Activated B cell treated with CpG ODN at 0.5 μM for 24 hours (primary cell): Measurements from ENCODE around the gene DOC2B. TPM values are rescaled to one million over a fixed set of nuclear protein-coding genes. Genes with fewer than 3 reads are reported as not detected.

ENCODE experiments used
- ATAC-seq: fragments of 200-7000 bp; cut with Tn5 transposase; one replicate; pipeline ENCODE4 v1.10.0; 2021; ENCODE audit warnings: low read depth, mild to moderate bottlenecking, moderate library complexity
- CTCF ChIA-PET: fragments of 350-600 bp; sonication (Branson Sonifier 250); formaldehyde crosslinking; loops from one replicate; lab custom pipeline; 2021; ENCODE audit warnings: antibody characterized with exemption; lab: Charles Lee
- POLR2A ChIA-PET: fragments of 350-600 bp; sonication (Branson Sonifier 250); formaldehyde crosslinking; loops from one replicate; lab custom pipeline; 2021; ENCODE audit warnings: antibody characterized with exemption; lab: Charles Lee
- DNase-seq: peaks from one replicate; pipeline ENCODE4 v3.0.0; 2022
- H3K27ac Mint-ChIP-seq: one replicate; pipeline ENCODE4 v1.8.0; 2020; ENCODE audit warnings: mixed read lengths
- H3K27me3 Mint-ChIP-seq: one replicate; pipeline ENCODE4 v1.8.0; 2021; ENCODE audit warnings: mixed read lengths
- H3K36me3 Mint-ChIP-seq: one replicate; pipeline ENCODE4 v1.8.0; 2021; ENCODE audit warnings: low read depth, mixed read lengths
- H3K4me1 Mint-ChIP-seq: one replicate; pipeline ENCODE4 v1.8.0; 2021; ENCODE audit warnings: mixed read lengths
- H3K4me3 Mint-ChIP-seq: one replicate; pipeline ENCODE4 v1.8.0; 2020; ENCODE audit warnings: mild to moderate bottlenecking, mixed read lengths
- H3K9me3 Mint-ChIP-seq: one replicate; pipeline ENCODE4 v1.8.0; 2020; ENCODE audit warnings: mixed read lengths
- intact Hi-C: fragments of 100-400 bp; cut with micrococcal nuclease; formaldehyde crosslinking; loops from one replicate; pipeline ENCODE4 v1.15.1; 2024
- total RNA-seq: library from RNA; stranded (reverse); gene quantifications from 2 replicates; pipeline ENCODE4 v1.2.3, GENCODE V29; 2022
- TF ChIP-seq, protein P1 (sequence below): fragments of 200-600 bp; IDR thresholded peaks from one replicate; pipeline ENCODE4 v1.8.0; 2022; ENCODE audit warnings: antibody characterized with exemption, mild to moderate bottlenecking

DOC2B gene
- total RNA-seq, 1 donor from 2014 or later: not detected

DNA sequence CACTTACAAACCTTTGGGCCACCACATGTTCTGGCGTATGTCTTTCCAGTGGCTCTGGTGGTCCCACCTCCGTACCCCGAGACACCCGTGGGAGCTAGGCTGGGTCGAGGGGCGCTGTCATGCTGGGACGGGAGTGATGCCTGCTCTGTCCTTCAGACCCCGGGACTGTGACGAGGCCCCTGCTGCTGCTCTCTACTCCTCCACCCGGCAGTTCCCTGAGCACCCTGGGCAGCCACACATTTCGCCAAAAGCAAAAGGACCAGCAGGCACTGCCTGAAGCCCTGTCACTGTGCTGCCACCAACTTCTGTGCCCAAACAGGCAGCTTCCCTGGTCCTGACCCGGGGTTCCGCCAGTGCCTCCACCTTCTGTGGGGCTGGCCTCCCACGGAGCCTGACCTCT, 15.5 kb downstream of the DOC2B start:
- TF ChIP-seq, protein P1, sequence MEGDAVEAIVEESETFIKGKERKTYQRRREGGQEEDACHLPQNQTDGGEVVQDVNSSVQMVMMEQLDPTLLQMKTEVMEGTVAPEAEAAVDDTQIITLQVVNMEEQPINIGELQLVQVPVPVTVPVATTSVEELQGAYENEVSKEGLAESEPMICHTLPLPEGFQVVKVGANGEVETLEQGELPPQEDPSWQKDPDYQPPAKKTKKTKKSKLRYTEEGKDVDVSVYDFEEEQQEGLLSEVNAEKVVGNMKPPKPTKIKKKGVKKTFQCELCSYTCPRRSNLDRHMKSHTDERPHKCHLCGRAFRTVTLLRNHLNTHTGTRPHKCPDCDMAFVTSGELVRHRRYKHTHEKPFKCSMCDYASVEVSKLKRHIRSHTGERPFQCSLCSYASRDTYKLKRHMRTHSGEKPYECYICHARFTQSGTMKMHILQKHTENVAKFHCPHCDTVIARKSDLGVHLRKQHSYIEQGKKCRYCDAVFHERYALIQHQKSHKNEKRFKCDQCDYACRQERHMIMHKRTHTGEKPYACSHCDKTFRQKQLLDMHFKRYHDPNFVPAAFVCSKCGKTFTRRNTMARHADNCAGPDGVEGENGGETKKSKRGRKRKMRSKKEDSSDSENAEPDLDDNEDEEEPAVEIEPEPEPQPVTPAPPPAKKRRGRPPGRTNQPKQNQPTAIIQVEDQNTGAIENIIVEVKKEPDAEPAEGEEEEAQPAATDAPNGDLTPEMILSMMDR: no peak
- Mint-ChIP-seq H3K4me1 (no peaks in the 10 kb centered on the region), H3K36me3 (no peaks in the 10 kb centered on the region), H3K4me3 (no peak overlapping the region), H3K27me3 (peaks cover 5% of the 10 kb centered on the region), H3K27ac (no peak overlapping the region), H3K9me3 (no peaks in the 10 kb centered on the region)
- DNase-seq: no peak
- CTCF ChIA-PET: no interaction called here
- no peak for ATAC-seq
- intact Hi-C loops: no loop called here
- POLR2A ChIA-PET: no interaction called here

DNA sequence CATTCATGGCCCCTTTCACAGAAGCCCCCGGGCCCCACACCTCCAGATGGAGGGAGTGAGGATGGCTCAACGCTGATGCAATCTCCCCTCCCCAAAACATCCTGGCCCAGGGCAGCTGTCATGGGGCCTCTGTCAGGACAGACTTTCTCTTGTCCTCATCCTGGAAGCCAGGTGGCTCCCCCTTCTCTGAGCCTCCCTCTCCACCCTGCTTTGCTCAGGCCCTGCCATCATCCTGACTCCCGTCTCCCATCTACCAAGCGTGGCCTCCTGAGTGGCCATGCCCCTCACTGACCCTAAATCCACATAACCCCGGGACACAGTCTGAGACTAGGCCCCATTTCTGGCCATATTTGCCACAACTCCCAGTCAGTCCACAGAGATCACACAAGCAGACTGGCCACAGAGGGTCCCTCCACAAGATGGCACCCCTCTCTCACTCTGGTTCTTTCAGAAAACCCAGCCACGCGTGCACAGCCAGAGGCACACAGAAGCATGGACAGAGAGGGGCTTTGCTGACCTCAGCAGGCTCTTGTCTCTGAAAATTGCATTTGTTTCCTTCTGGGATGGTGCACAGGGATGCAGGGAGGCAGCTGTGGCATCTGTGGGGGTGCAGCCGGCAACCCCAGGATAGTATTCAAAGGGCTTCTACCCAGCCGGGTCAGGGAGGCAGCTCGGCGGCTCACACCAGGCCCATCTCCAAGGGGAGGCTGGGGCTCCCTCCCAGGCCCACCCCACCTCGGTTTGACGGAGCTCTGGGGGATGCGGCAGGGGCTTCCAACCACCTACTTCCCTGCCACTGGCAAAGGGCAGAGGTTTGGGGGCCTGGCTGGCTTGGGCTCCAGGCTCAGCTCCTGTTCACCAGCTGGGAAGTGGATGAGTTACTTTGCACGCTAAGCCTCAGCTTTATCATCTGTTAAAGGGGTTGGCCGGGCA, 16.9 kb downstream of the DOC2B start:
- H3K4me1 Mint-ChIP-seq: no peaks in the 10 kb centered on the region
- no peak overlapping the region for H3K27ac Mint-ChIP-seq
- intact Hi-C loops: no loop called here
- no peak for DNase-seq
- H3K9me3 Mint-ChIP-seq: no peaks in the 10 kb centered on the region
- TF ChIP-seq, protein P1: no peak
- H3K27me3 Mint-ChIP-seq: peaks cover 5% of the 10 kb centered on the region
- H3K36me3 Mint-ChIP-seq: no peaks in the 10 kb centered on the region
- H3K4me3 Mint-ChIP-seq: no peak overlapping the region
- ATAC-seq: no peak
- POLR2A ChIA-PET: no interaction called here
- CTCF ChIA-PET: no interaction called here

DNA sequence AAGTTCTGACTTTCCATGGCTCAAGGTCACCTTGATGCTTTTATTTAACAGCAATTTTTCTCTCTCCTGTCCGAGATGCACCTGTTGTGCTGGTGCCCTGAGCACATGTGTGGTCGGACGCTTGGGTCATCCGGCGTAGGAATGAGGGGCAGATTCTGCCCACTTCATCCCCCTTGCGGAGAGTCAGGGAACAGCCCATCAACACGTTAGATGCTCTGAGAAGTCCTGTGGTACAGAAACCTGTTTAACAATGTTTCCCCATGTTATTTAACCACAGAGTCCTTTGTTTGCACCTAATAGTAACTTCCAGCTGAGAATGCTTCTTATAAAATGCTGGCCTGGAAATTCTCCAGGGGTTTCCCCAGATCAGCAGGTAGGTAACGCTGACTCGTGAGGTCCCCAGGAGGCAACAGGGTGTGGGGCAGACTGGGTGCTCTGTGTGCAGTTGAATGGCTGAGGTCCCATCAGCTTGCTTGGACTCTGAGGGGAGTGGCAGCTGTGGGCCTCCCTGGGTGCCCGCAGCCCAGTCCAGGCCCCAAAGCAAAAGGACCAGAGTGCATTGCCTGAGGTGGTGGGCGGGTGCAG, 17.8 kb downstream of the DOC2B start:
- H3K4me1 Mint-ChIP-seq: no peaks in the 10 kb centered on the region
- ATAC-seq (no peak), DNase-seq (no peak)
- TF ChIP-seq, protein P1: no peak
- H3K27me3 Mint-ChIP-seq: peaks cover 5% of the 10 kb centered on the region
- H3K36me3 Mint-ChIP-seq: no peaks in the 10 kb centered on the region
- H3K9me3 Mint-ChIP-seq: no peaks in the 10 kb centered on the region
- H3K4me3 Mint-ChIP-seq: no peak overlapping the region
- intact Hi-C loops: no loop called here
- ChIA-PET CTCF (no interaction called here), POLR2A (no interaction called here)
- no peak overlapping the region for H3K27ac Mint-ChIP-seq

DNA sequence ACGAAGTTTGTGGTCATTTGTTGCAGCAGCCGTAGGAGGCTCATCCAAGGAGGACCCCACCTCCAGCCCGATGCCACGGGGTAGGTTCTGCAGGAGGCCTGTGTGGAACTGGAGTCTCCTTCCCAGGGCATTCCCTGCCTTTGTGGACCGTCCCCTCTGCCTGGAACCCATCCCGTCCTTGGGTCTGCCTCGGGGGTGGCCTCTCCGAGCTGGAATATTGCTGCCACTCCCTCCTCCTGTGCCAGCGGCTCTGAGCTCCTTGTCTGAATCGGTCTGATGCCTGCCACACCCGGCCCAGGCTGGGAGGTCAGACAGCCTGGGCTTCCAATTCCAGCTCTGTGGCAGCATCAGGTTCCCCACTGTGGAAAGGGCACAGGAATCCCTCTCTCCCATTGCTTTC, 18.8 kb downstream of the DOC2B start:
- Mint-ChIP-seq H3K27me3 (peaks cover 5% of the 10 kb centered on the region), H3K36me3 (no peaks in the 10 kb centered on the region), H3K27ac (no peak overlapping the region), H3K9me3 (no peaks in the 10 kb centered on the region), H3K4me3 (no peak overlapping the region), H3K4me1 (no peaks in the 10 kb centered on the region)
- ChIA-PET CTCF (no interaction called here), POLR2A (no interaction called here)
- no peak for DNase-seq
- intact Hi-C loops: no loop called here
- no peak for ATAC-seq
- TF ChIP-seq, protein P1: no peak

DNA sequence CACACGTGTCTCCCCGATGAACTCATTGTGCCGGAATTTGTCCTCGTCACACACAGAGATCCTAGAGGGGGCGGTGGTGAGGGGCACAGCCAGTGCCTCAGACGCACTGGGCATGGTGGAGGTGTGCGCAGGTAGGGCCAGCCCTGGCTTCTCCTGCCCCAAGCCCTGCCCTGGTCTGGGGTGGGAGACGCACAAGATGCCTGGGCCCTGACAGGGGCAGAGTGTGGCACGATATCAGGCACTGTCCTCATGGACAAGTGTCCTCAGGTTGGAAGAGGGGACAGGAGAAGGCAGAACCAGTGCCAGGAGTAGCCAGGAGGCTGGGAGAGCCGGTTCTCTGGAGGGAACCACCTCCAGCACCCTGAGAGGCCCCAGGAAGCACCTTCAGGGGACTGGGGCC, 20.0 kb downstream of the DOC2B start:
- no peaks in the 10 kb centered on the region for H3K9me3 Mint-ChIP-seq
- peaks cover 5% of the 10 kb centered on the region for H3K27me3 Mint-ChIP-seq
- no peak overlapping the region for H3K4me3 Mint-ChIP-seq
- intact Hi-C loops: no loop called here
- H3K36me3 Mint-ChIP-seq: no peaks in the 10 kb centered on the region
- H3K4me1 Mint-ChIP-seq: no peaks in the 10 kb centered on the region
- CTCF ChIA-PET: no interaction called here
- POLR2A ChIA-PET: no interaction called here
- H3K27ac Mint-ChIP-seq: no peak overlapping the region
- ATAC-seq (no peak), DNase-seq (no peak)
- TF ChIP-seq, protein P1: no peak
